ENCODE results near the gene EML2. TPM values are rescaled to one million over a fixed set of nuclear protein-coding genes. Genes with fewer than 3 reads are reported as not detected.

The EML2 gene
- total and polyA plus RNA-seq, 10 of the 15 experiments (the other 5 are each of a cell fraction or from before 2014, with no cell fraction given), result 1.6 to 64.0 (median 27.5) TPM

DNA sequence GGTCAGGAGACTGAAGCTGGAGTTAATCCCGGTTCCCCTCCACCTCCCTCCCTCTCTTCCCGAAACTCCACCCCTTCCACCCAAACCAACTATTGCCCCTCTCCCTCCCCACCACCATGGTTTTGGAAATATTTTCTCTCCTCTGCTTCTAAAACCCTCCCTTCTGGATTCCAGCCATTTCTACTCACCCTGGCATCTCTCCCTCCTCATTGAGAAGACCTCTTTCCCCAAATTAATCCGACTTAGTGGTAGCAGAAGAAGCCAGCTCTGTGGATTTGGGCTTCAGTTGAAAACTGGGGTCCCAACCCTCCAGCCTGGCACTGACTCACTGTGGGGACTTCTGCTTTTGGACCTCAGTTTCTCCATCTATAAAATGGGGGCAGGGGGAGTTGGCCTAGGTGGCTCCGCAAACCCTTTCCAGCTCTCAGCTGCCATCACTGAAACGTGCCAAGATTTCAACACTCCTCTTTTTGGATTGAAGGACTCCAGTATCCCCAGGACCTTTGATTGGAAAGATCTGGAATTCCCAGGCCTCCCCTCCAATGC lies 38.8 kb downstream of the EML2 start:
- no peak overlapping the region for H3K9ac ChIP-seq (ENCODE audit: control insufficient read depth, insufficient read depth, low read length)
- SMC1A ChIA-PET (ENCODE audit: uncharacterized antibody, unreplicated experiment), result no interaction called here
- no peak overlapping the region for H3K4me2 ChIP-seq (ENCODE audit: control insufficient read depth, insufficient read depth)
- 41% methylated on average over 5 of the region's 5 CpGs for WGBS (ENCODE audit: insufficient coverage, insufficient replicate concordance, low lambda C conversion rate, missing lambda C conversion rate)
- CTCF ChIA-PET, result interaction anchor here (0.9 kb wide), 1 partner anchor 43 kb away, joined by 3 read pairs; no protein-coding TSS in a partner anchor
- POLR2A ChIA-PET, result interaction anchor here (1.5 kb wide), 1 partner anchor 38 kb away, joined by 4 read pairs; the partner anchor contains the start of gene EML2
- H3K79me2 ChIP-seq (ENCODE audit: control insufficient read depth, insufficient read depth, low read length), result no peaks in the 10 kb centered on the region
- FAIRE-seq (no peak), ATAC-seq (no peak), DNase-seq (ENCODE audit: low read depth, low spot score) (no peak)
- no peak overlapping the region for H3K4me3 ChIP-seq
- H4K20me1 ChIP-seq (ENCODE audit: control insufficient read depth, insufficient read depth), result no peaks in the 10 kb centered on the region
- intact Hi-C loops (cut with micrococcal nuclease; ENCODE audit: unreplicated experiment) (no loop called here), in situ Hi-C loops (cut with MboI) (no loop called here)
- no peak overlapping the region for H2AFZ ChIP-seq (ENCODE audit: control insufficient read depth, low read depth, low read length)
- no peaks in the 10 kb centered on the region for H3K36me3 ChIP-seq (ENCODE audit: control insufficient read depth in 2 of 2, insufficient read depth in 2 of 2, low read length in 1 of 2)
- RAD21 ChIA-PET (ENCODE audit: unreplicated experiment), result no interaction called here
- BruUV-seq (replicated peaks), result no TSS peak
- H3K9me3 ChIP-seq (replicated peaks; ENCODE audit: control insufficient read depth, insufficient read depth, low read length), result no peaks in the 10 kb centered on the region
- H3K27me3 ChIP-seq (replicated peaks in 1 of 2; ENCODE audit: control insufficient read depth in 2 of 2, insufficient read depth in 2 of 2, low read length in 1 of 2), result peaks cover 4 to 19% of the 10 kb centered on the region in 2 experiments
- H3K4me1 ChIP-seq (ENCODE audit: control insufficient read depth, insufficient read depth, low read length), result no peaks in the 10 kb centered on the region
- H3K27ac ChIP-seq (ENCODE audit: control insufficient read depth, insufficient read depth), result no peak overlapping the region
- TF ChIP-seq ZZZ3 (IDR thresholded peaks at IDR 0.05; ENCODE audit: control insufficient read depth, insufficient read length, low read depth), result no peak
- no peak for TF ChIP-seq ZBTB33 (IDR thresholded peaks at IDR 0.05)
- TF ChIP-seq HCFC1 (IDR thresholded peaks at IDR 0.05; ENCODE audit: low read length), result no peak
- TF ChIP-seq NFXL1 (IDR thresholded peaks at IDR 0.05; ENCODE audit: borderline replicate concordance), result no peak
- TF ChIP-seq MYB (IDR thresholded peaks at IDR 0.05; ENCODE audit: borderline replicate concordance, low read depth, low read length), result no peak
- TF ChIP-seq, protein P1, sequence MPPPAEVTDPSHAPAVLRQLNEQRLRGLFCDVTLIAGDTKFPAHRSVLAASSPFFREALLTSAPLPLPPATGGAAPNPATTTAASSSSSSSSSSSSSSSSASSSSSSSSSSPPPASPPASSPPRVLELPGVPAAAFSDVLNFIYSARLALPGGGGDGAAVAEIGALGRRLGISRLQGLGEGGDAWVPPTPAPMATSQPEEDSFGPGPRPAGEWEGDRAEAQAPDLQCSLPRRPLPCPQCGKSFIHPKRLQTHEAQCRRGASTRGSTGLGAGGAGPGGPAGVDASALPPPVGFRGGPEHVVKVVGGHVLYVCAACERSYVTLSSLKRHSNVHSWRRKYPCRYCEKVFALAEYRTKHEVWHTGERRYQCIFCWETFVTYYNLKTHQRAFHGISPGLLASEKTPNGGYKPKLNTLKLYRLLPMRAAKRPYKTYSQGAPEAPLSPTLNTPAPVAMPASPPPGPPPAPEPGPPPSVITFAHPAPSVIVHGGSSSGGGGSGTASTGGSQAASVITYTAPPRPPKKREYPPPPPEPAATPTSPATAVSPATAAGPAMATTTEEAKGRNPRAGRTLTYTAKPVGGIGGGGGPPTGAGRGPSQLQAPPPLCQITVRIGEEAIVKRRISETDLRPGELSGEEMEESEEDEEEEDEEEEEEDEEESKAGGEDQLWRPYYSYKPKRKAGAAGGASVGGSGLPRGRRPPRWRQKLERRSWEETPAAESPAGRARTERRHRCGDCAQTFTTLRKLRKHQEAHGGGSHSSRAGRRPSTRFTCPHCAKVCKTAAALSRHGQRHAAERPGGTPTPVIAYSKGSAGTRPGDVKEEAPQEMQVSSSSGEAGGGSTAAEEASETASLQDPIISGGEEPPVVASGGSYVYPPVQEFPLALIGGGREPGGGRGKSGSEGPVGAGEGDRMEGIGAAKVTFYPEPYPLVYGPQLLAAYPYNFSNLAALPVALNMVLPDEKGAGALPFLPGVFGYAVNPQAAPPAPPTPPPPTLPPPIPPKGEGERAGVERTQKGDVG (CRISPR knock-in tag; IDR thresholded peaks at IDR 0.05), result no peak
- no peak for TF ChIP-seq ZBED1 (IDR thresholded peaks at IDR 0.05; ENCODE audit: borderline replicate concordance)
- TF ChIP-seq NR2F1 (conservative IDR thresholded peaks at IDR 0.05), result no peak
- TF ChIP-seq ETV6 (conservative IDR thresholded peaks at IDR 0.05 in 1 of 2, IDR thresholded peaks at IDR 0.05 in 1 of 2; ENCODE audit: borderline replicate concordance in 1 of 2, low read depth in 1 of 2), result no peak
- no peak for TF ChIP-seq SREBF1 (IDR thresholded peaks at IDR 0.05; ENCODE audit: low read length)
- TF ChIP-seq E4F1 (IDR thresholded peaks at IDR 0.05; ENCODE audit: borderline replicate concordance, partially characterized antibody), result no peak
- TF ChIP-seq, protein P2, sequence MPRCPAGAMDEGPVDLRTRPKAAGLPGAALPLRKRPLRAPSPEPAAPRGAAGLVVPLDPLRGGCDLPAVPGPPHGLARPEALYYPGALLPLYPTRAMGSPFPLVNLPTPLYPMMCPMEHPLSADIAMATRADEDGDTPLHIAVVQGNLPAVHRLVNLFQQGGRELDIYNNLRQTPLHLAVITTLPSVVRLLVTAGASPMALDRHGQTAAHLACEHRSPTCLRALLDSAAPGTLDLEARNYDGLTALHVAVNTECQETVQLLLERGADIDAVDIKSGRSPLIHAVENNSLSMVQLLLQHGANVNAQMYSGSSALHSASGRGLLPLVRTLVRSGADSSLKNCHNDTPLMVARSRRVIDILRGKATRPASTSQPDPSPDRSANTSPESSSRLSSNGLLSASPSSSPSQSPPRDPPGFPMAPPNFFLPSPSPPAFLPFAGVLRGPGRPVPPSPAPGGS (IDR thresholded peaks at IDR 0.05; ENCODE audit: borderline replicate concordance, insufficient read depth, low read depth, low read length, poor library complexity, severe bottlenecking), result no peak
- TF ChIP-seq ZNF384 (IDR thresholded peaks at IDR 0.05; ENCODE audit: borderline replicate concordance, low read depth, low read length), result no peak

All from GM12878 (cell line).